Urinary bladder (tissue), 4 donors: ENCODE measurements around the gene CLRN2. TPM values are rescaled to one million over a fixed set of nuclear protein-coding genes. Genes with fewer than 3 reads are reported as not detected.

Experiments used
- DNase-seq: peaks from one replicate; pipeline ENCODE4 v3.0.0-alpha.2; 2015; ENCODE audit errors: extremely low spot score
- H3K27ac ChIP-seq: one replicate; pipeline ENCODE4 v1.5.1; 2013; ENCODE audit warnings: low read depth, mild to moderate bottlenecking, moderate library complexity
- H3K36me3 ChIP-seq: one replicate; pipeline ENCODE4 v1.6.1; 2013; ENCODE audit warnings: mild to moderate bottlenecking, moderate library complexity; ENCODE audit not compliant: insufficient read depth
- H3K4me1 ChIP-seq: one replicate; pipeline ENCODE4 v1.6.1; 2013; ENCODE audit warnings: mild to moderate bottlenecking, moderate library complexity; ENCODE audit not compliant: insufficient read depth
- H3K4me3 ChIP-seq: one replicate; pipeline ENCODE4 v1.5.1; 2013; ENCODE audit warnings: low read depth, low read length
- WGBS: extraction: QIAGEN DNeasy Blood & Tissue Kit; methylation state at CpG from one replicate; pipeline ENCODE4 v1.1.7; 2013; 5-methylcytosine and 5-hydroxymethylcytosine counted together
- polyA plus RNA-seq: library from polyadenylated mRNA; stranded (reverse); fragments of 200-250 nt; gene quantifications from one replicate; pipeline ENCODE4 v1.2.3, GENCODE V29; 2013
- total RNA-seq: library from RNA; depleted of rRNA; stranded (reverse); fragments of >200 nt; gene quantifications from one replicate; pipeline ENCODE4 v1.2.3, GENCODE V29; 2014
- donor health status: healthy with polysubstance abuse.
- donor health status: healthy.

Gene CLRN2
- total and polyA plus RNA-seq, 2 donors, result not detected

- no peak for DNase-seq
- Histone ChIP-seq H3K27ac (no peak overlapping the region), H3K4me1 (no peaks in the 10 kb centered on the region), H3K36me3 (no peaks in the 10 kb centered on the region), H3K4me3 (no peak overlapping the region)
- 77% methylated on average over 15 of the region's 15 CpGs for WGBS
Observed at GRCh38 chr4:17492058-17492741, 22.8 kb upstream of the CLRN2 start.

- H3K4me3 ChIP-seq, result no peak overlapping the region
- H3K36me3 ChIP-seq, result peaks cover 2% of the 10 kb centered on the region
- 97% methylated on average over 2 of the region's 2 CpGs for WGBS
- no peak for DNase-seq
- H3K27ac ChIP-seq, result no peak overlapping the region
- no peaks in the 10 kb centered on the region for H3K4me1 ChIP-seq
Observed at GRCh38 chr4:17492876-17493275, 22.1 kb upstream of the CLRN2 start.

GRCh38 chr4:17493619-17494018 lies 21.3 kb upstream of the CLRN2 start:
- Histone ChIP-seq H3K36me3 (peaks cover 2% of the 10 kb centered on the region), H3K4me3 (no peak overlapping the region), H3K27ac (no peak overlapping the region), H3K4me1 (no peaks in the 10 kb centered on the region)
- DNase-seq, result no peak
- WGBS, result 77% methylated on average over 4 of the region's 4 CpGs

- WGBS, result 86% methylated on average over 10 of the region's 10 CpGs
- Histone ChIP-seq H3K4me3 (no peak overlapping the region), H3K36me3 (peaks cover 2% of the 10 kb centered on the region)
Observed at GRCh38 chr4:17494258-17495190, 20.4 kb upstream of the CLRN2 start.

GRCh38 chr4:17497890-17498523 lies 17.0 kb upstream of the CLRN2 start:
- DNase-seq, result no peak
- no peaks in the 10 kb centered on the region for H3K4me1 ChIP-seq
- H3K4me3 ChIP-seq, result no peak overlapping the region
- WGBS, result 89% methylated on average over 7 of the region's 7 CpGs
- H3K27ac ChIP-seq, result no peak overlapping the region
- H3K36me3 ChIP-seq, result peaks cover 2% of the 10 kb centered on the region

More at GRCh38 chr4:17494258-17495190, 20.4 kb upstream of the CLRN2 start:
- no peak for DNase-seq
- no peaks in the 10 kb centered on the region for H3K4me1 ChIP-seq
- H3K27ac ChIP-seq, result no peak overlapping the region

- H3K4me3 ChIP-seq, result no peak overlapping the region
- H3K27ac ChIP-seq, result no peak overlapping the region
- H3K4me1 ChIP-seq, result no peaks in the 10 kb centered on the region
- H3K36me3 ChIP-seq, result peaks cover 2% of the 10 kb centered on the region
- DNase-seq, result no peak
Observed at GRCh38 chr4:17500574-17500973, 14.4 kb upstream of the CLRN2 start.

- WGBS, result 87% methylated on average over 3 of the region's 3 CpGs
- no peak overlapping the region for H3K4me3 ChIP-seq
- no peak overlapping the region for H3K27ac ChIP-seq
- H3K36me3 ChIP-seq, result no peaks in the 10 kb centered on the region
- DNase-seq, result no peak
- H3K4me1 ChIP-seq, result no peaks in the 10 kb centered on the region
Observed at GRCh38 chr4:17502756-17503155, 12.2 kb upstream of the CLRN2 start.

- 52% methylated on average over 7 of the region's 7 CpGs for WGBS
- Histone ChIP-seq H3K4me3 (no peak overlapping the region), H3K4me1 (no peaks in the 10 kb centered on the region), H3K27ac (no peak overlapping the region), H3K36me3 (no peaks in the 10 kb centered on the region)
- no peak for DNase-seq
Observed at GRCh38 chr4:17504081-17504480, 10.9 kb upstream of the CLRN2 start.

- 93% methylated on average over 3 of the region's 3 CpGs for WGBS
- H3K36me3 ChIP-seq, result no peaks in the 10 kb centered on the region
- no peak overlapping the region for H3K4me3 ChIP-seq
- no peak overlapping the region for H3K27ac ChIP-seq
- H3K4me1 ChIP-seq, result no peaks in the 10 kb centered on the region
- no peak for DNase-seq
Observed at GRCh38 chr4:17510582-17510981, 4.4 kb upstream of the CLRN2 start.

GRCh38 chr4:17511051-17511450 lies 3.9 kb upstream of the CLRN2 start:
- 19% methylated on average over 9 of the region's 9 CpGs for WGBS
- DNase-seq, result no peak
- no peak overlapping the region for H3K27ac ChIP-seq

GRCh38 chr4:17511509-17511949 lies 3.4 kb upstream of the CLRN2 start:
- H3K4me1 ChIP-seq, result no peaks in the 10 kb centered on the region
- DNase-seq, result no peak
- H3K4me3 ChIP-seq, result peak overlapping the region; percentile 85
- 3% methylated on average over 32 of the region's 32 CpGs for WGBS
- no peaks in the 10 kb centered on the region for H3K36me3 ChIP-seq
- no peak overlapping the region for H3K27ac ChIP-seq

More at GRCh38 chr4:17511051-17511450, 3.9 kb upstream of the CLRN2 start:
- H3K36me3 ChIP-seq, result no peaks in the 10 kb centered on the region
- H3K4me3 ChIP-seq, result peak overlapping the region; percentile 85
- no peaks in the 10 kb centered on the region for H3K4me1 ChIP-seq

GRCh38 chr4:17511950-17512795 lies 2.8 kb upstream of the CLRN2 start, which contains the start of gene QDPR:
Gene QDPR (minus strand): TSS chr4:17512090. CDS start chr4:17512054, 36 bp downstream.
- no peak for DNase-seq
- Histone ChIP-seq H3K27ac (no peak within 1 kb of the TSS), H3K4me3 (peak within 1 kb of the TSS; percentile 85), H3K36me3 (no peaks in the 10 kb centered on the region), H3K4me1 (no peaks in the 10 kb centered on the region)
- WGBS, result 2% methylated on average over 65 of the region's 65 CpGs
